Femur (tissue), 1 donor: Measurements from ENCODE around the gene SLC37A3.

Source experiments
- DNase-seq: peaks from one replicate; pipeline ENCODE4 v3.0.0-alpha.2; 2017

SLC37A3 gene

DNA sequence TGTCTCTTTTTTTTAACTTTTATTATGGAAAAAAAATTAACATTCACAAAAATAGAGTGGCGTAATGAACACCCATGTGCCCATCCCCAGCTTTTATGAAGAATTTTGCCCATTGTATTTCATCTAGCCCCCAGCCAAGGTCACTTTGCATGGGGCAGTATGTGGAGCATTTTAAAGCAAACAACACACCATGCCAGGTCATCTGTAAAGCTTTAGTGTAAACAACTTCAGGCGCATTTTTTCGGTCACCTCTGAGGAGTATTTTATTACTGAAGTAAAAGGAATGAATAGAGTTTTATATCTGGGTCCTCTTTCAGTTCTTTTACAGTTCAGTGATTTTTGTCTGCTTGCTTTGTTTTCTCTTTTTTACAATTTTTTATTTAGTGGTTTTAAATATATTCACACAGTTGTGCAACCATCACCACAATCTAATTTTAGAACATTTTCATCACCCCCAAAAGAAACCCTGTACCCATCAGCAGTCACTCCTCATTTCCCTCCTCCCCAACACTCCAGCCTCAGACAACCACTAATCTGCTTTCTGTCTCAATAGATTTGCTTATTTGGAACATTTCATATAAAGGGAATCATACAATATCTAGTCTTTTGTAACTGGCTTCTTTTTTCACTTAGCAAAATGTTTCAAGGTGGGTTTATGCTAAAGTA is 87.9 kb downstream of the SLC37A3 start:
- no peak for DNase-seq

- no peak for DNase-seq
These were observed 90.3 kb downstream of the SLC37A3 start for GRCh38 chr7:140308060-140308459.

GRCh38 chr7:140304191-140304799 is 94.0 kb downstream of the SLC37A3 start:
- DNase-seq = no peak

GRCh38 chr7:140300243-140301136 is 97.8 kb downstream of the SLC37A3 start:
- DNase-seq = no peak

- DNase-seq = no peak
These were observed 100.1 kb downstream of the SLC37A3 start for GRCh38 chr7:140298213-140298612.

- no peak for DNase-seq
These were observed 101.1 kb downstream of the SLC37A3 start for GRCh38 chr7:140297192-140297591.

DNA sequence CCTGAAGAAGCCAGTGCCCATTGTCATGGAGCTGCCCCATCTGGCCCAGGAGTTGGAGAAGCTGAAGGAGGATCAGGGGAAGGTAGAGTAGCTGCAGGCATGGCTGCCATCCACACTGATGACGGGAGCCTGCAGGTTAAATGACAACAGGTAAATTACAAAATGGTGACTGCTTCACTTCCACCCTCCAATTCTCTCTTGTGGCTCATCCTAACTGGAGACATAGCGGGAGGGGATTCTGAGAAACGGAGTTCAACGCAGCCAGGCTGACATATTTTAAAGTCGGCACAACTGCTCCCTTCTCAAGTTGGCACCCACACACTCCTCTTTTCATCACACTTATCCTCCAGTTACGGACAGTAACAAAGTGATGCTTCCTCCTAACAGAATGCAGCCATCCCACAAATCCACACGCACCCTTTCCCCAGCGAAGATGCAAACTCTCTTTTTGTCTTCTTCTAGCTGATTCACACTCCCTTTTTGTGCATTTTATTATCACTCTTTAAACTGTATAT is 103.0 kb downstream of the SLC37A3 start:
- DNase-seq = no peak

DNA sequence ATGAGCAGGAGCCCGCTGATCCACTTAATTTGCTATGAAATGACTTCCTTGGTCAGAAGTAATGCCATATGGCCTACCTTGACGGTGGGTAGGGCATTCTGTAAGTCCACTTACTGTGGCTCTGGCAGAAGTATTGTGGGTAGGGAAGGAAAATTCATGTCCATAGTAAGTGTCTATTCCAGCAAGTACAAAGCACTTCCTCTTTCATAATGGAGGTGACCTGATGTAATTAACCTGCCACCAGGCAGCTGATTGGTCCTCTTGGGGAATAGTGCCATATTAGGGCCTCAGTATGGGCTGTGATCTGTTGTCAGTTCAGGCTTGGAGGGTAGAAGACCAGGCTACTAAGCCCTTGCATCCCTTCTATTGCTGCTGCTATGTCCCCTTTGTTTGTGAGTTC is 103.9 kb downstream of the SLC37A3 start:
- DNase-seq = no peak

GRCh38 chr7:140292438-140292837 is 105.9 kb downstream of the SLC37A3 start:
- no peak for DNase-seq

- no peak for DNase-seq
These were observed 108.5 kb downstream of the SLC37A3 start for GRCh38 chr7:140289804-140290203.

GRCh38 chr7:140287988-140288387 is 110.3 kb downstream of the SLC37A3 start:
- no peak for DNase-seq

DNA sequence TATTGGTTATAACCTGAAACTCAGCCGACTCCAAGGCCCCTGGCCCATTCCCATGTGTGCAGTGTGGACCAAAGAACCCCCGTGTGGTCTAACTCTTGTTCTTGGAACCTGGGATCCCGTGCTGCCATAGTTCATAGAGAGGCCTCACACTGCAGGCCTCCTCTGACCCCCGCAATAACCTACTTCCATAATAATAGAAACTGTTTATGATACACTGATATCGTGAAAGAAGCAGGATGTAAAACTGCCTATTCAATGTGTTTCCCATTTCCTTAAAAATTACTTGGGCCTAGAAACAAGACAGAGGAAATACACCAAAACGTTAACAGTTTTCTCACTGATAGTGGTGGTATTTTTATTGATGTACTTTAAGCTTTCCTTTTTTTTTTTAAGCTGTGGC is 112.4 kb downstream of the SLC37A3 start:
- DNase-seq = no peak

DNA sequence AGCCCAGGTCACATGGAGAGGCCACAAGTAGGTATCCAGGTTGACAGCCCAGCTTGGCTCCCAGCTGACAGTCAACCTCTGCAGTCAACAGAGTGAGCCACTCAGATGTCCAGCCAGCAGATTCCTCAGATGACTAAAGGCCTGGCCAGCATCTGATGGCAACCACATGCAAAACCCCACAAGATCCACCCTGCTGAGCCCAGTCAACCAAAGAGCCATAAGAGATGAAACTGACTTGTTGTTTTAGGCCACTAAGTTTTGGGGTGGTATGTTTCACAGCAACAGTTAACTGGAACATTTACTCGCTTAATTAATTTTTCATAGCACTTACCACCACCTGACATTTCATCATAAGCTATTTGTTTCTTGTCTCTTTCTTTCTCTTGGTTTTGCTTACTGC is 114.3 kb downstream of the SLC37A3 start:
- DNase-seq = no peak
